Astrocyte (in vitro differentiated cells and primary cell): Measurements from ENCODE around the gene PNMA8A.

ENCODE experiments used
- EZH2 ChIP-seq: IDR thresholded peaks from 2 replicates; pipeline ENCODE4 v1.6.1; 2012; ENCODE audit warnings: mild to moderate bottlenecking, low read length, inconsistent platforms; ENCODE audit not compliant: insufficient read depth
- TF ChIP-seq, protein P1 (sequence below): IDR thresholded peaks from 2 replicates; pipeline ENCODE4 v1.5.1; 2011; ENCODE audit warnings: low read depth, mild to moderate bottlenecking, inconsistent platforms, low read length, moderate library complexity; ENCODE audit not compliant: insufficient read depth

DNA sequence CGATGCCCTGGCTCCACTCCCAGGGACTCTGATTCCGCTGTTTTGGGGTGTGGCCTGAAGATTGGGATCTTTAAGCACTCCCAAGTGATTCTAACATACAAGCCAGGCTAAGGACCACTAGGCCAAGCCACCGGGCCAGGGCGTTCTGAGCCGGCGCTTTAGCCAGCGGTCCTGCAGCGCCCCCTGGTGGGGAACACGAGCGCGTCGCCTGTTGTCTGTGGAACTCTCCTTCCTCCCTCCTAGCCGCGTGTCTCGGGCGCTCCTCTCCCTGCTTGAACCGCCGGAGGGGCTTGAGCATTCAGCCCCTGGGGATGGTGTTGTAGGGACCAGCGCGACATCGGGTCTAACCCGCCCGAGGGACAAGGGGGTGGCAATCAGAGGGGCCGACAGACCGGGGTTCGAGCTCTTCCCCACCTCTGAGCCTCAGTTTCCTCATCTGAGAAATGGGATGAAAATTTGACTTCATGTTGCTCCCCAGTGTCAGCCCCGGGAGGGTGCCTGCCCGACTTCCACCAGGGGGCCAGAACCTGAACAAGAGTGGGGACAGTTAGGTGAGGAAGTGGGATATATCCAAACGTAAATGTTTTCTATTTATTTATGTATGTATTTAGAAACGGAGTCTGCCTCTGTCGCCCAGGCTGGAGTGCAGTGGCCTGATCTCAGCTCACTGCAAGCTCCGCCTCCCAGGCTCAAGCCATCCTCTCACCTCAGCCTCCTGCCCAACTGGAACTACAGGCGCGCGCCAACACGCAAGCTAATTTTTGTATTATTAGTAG lies 42.3 kb upstream of the PNMA8A start:
- TF ChIP-seq, protein P1, sequence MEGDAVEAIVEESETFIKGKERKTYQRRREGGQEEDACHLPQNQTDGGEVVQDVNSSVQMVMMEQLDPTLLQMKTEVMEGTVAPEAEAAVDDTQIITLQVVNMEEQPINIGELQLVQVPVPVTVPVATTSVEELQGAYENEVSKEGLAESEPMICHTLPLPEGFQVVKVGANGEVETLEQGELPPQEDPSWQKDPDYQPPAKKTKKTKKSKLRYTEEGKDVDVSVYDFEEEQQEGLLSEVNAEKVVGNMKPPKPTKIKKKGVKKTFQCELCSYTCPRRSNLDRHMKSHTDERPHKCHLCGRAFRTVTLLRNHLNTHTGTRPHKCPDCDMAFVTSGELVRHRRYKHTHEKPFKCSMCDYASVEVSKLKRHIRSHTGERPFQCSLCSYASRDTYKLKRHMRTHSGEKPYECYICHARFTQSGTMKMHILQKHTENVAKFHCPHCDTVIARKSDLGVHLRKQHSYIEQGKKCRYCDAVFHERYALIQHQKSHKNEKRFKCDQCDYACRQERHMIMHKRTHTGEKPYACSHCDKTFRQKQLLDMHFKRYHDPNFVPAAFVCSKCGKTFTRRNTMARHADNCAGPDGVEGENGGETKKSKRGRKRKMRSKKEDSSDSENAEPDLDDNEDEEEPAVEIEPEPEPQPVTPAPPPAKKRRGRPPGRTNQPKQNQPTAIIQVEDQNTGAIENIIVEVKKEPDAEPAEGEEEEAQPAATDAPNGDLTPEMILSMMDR = peak; percentile 72
- TF ChIP-seq EZH2 = no peak
